ENCODE measurements around the gene TFR2.

Gene TFR2

GRCh38 chr7:100613412-100614175 is 27.8 kb downstream of the TFR2 start:
- H3K4me2 ChIP-seq (ENCODE audit: low read depth, low read length, poor library complexity, severe bottlenecking) = peak overlapping the region; percentile 98
- H3K4me3 ChIP-seq (ENCODE audit: low read length, poor library complexity, severe bottlenecking) = peak overlapping the region; percentile 71

DNA sequence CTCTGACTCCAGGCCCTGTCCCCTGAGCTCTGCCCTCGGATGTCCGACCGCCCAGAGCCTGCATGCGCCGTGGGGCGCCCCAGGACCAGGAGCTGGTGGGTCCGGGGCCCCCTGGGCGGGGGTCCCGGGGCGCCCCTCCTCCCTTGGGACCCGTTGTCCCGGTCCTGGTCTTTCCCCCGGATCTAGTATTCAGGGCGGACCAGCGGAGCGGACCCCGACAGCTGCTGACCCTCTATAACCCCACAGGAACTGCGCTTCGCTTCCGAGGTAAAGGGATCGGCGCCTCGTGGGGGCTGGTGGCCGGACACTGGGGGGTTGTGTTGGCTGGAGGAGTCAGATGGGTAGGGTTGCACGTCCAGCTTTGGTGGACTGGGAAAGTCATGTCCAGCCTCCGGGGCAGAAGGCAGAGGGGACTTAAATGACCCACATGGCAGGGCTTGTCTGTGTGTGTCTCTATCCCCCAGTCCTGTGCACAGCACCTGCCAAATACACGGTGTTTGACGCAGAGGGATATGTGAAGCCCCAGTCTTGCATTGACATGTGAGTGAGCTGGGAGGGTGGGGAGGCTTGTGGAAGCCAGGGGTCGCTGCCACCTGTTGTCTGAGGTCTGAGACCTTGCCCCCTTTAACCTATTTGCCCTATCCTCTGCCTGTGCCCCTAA is 28.5 kb downstream of the TFR2 start:
- Histone ChIP-seq H3K9me2 (replicated peaks; ENCODE audit: low read depth, low read length) (no peaks in the 10 kb centered on the region), H3K4me1 (ENCODE audit: insufficient read depth, low read length, poor library complexity, severe bottlenecking) (peaks cover 19% of the 10 kb centered on the region), H2AFZ (ENCODE audit: low read length) (peak overlapping the region; percentile 29; the same call in 1 of the 2 replicates), H3K4me3 (ENCODE audit: low read length, poor library complexity, severe bottlenecking) (peak overlapping the region; percentile 71), H3K36me3 (ENCODE audit: insufficient read depth, low read length) (no peaks in the 10 kb centered on the region), H3F3A (ENCODE audit: low read depth) (0 out of 2 replicates have a peak, but pooled peaks cover 4% of the 10 kb centered on the region), H3K9me3 (ENCODE audit: insufficient read depth, low read depth, low read length) (no peaks in the 10 kb centered on the region), H3K9ac (ENCODE audit: low read depth, low read length, poor library complexity, severe bottlenecking) (peak overlapping the region; percentile 65), H4K20me1 (ENCODE audit: insufficient read depth, low read length, poor library complexity, severe bottlenecking) (no peaks in the 10 kb centered on the region), H3K4me2 (ENCODE audit: low read depth, low read length, poor library complexity, severe bottlenecking) (peak overlapping the region; percentile 98), H3K27me3 (ENCODE audit: insufficient read depth, low read length, poor library complexity, severe bottlenecking) (no peaks in the 10 kb centered on the region), H3K79me2 (ENCODE audit: insufficient read depth, low read length) (no peaks in the 10 kb centered on the region)
- TF ChIP-seq CTCF (conservative IDR thresholded peaks at IDR 0.05; ENCODE audit: low read length) (peak; percentile 59), EZH2phosphoT487 (IDR thresholded peaks at IDR 0.05; ENCODE audit: borderline replicate concordance) (no peak)

More at GRCh38 chr7:100613412-100614175, 27.8 kb downstream of the TFR2 start:
- no peak overlapping the region for H2AFZ ChIP-seq (ENCODE audit: low read length)
- no peaks in the 10 kb centered on the region for H3K36me3 ChIP-seq (ENCODE audit: insufficient read depth, low read length)
- H3K9me2 ChIP-seq (replicated peaks; ENCODE audit: low read depth, low read length) = no peaks in the 10 kb centered on the region
- no peaks in the 10 kb centered on the region for H3K27me3 ChIP-seq (ENCODE audit: insufficient read depth, low read length, poor library complexity, severe bottlenecking)
- H3K4me1 ChIP-seq (ENCODE audit: insufficient read depth, low read length, poor library complexity, severe bottlenecking) = peaks cover 19% of the 10 kb centered on the region
- no peaks in the 10 kb centered on the region for H3K9me3 ChIP-seq (ENCODE audit: insufficient read depth, low read depth, low read length)
- no peak for TF ChIP-seq EZH2phosphoT487 (IDR thresholded peaks at IDR 0.05; ENCODE audit: borderline replicate concordance)
- H3K9ac ChIP-seq (ENCODE audit: low read depth, low read length, poor library complexity, severe bottlenecking) = peak overlapping the region; percentile 65
- H4K20me1 ChIP-seq (ENCODE audit: insufficient read depth, low read length, poor library complexity, severe bottlenecking) = no peaks in the 10 kb centered on the region
- 0 out of 2 replicates have a peak, but pooled peaks cover 4% of the 10 kb centered on the region for H3F3A ChIP-seq (ENCODE audit: low read depth)
- H3K79me2 ChIP-seq (ENCODE audit: insufficient read depth, low read length) = no peaks in the 10 kb centered on the region

GRCh38 chr7:100611983-100612729 is 29.2 kb downstream of the TFR2 start, which contains the start of gene MOSPD3:
Gene MOSPD3, plus strand, starts transcription at chr7:100612540. Its CDS starts 252 bp downstream, at chr7:100612792.
- no peak for TF ChIP-seq CTCF (conservative IDR thresholded peaks at IDR 0.05; ENCODE audit: low read length)
- no peak for TF ChIP-seq EZH2phosphoT487 (IDR thresholded peaks at IDR 0.05; ENCODE audit: borderline replicate concordance)
- H3K4me2 ChIP-seq (ENCODE audit: low read depth, low read length, poor library complexity, severe bottlenecking) = peak within 1 kb of the TSS; percentile 98
- H3F3A ChIP-seq (ENCODE audit: low read depth) = 0 out of 2 replicates have a peak, but pooled peaks cover 4% of the 10 kb centered on the region

More at GRCh38 chr7:100611983-100612729, 29.2 kb downstream of the TFR2 start, which contains the start of gene MOSPD3:
- no peaks in the 10 kb centered on the region for H4K20me1 ChIP-seq (ENCODE audit: insufficient read depth, low read length, poor library complexity, severe bottlenecking)
- H3K79me2 ChIP-seq (ENCODE audit: insufficient read depth, low read length) = no peaks in the 10 kb centered on the region
- H3K4me1 ChIP-seq (ENCODE audit: insufficient read depth, low read length, poor library complexity, severe bottlenecking) = peaks cover 19% of the 10 kb centered on the region
- H3K36me3 ChIP-seq (ENCODE audit: insufficient read depth, low read length) = no peaks in the 10 kb centered on the region
- H3K9me2 ChIP-seq (replicated peaks; ENCODE audit: low read depth, low read length) = no peaks in the 10 kb centered on the region
- H2AFZ ChIP-seq (ENCODE audit: low read length) = peak within 1 kb of the TSS; percentile 77
- H3K4me3 ChIP-seq (ENCODE audit: low read length, poor library complexity, severe bottlenecking) = peak within 1 kb of the TSS; percentile 71
- H3K27me3 ChIP-seq (ENCODE audit: insufficient read depth, low read length, poor library complexity, severe bottlenecking) = no peaks in the 10 kb centered on the region
- H3K9ac ChIP-seq (ENCODE audit: low read depth, low read length, poor library complexity, severe bottlenecking) = peak within 1 kb of the TSS; percentile 65
- no peaks in the 10 kb centered on the region for H3K9me3 ChIP-seq (ENCODE audit: insufficient read depth, low read depth, low read length)
